COLO668 (cell line): Measurements from ENCODE around the gene DNAJC1.

ENCODE experiments used
- DNase-seq: peaks from one replicate; lab custom pipeline; 2025; ENCODE audit not compliant: unreplicated experiment; lab: John Stamatoyannopoulos, UW

Gene DNAJC1

DNA sequence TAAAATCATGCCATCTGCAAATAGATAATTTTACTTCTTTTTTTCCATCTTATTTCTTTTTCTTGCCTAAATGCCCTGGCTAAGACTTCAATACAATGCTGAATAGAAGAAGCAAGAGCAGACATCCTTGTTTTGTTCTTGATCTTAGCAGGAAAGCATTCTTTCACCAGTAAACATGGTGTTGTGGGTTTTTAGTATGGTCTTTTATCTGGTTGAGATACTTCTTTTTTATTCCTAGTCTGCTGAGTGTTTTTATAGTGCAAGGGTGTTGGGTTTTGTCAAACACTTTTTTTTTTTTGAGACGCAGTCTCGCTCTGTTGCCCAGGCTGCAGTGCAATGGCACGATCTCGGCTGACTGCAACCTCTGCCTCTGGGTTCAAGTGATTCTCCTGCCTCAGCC lies 232.3 kb downstream of the DNAJC1 start:
- no peak for DNase-seq

DNA sequence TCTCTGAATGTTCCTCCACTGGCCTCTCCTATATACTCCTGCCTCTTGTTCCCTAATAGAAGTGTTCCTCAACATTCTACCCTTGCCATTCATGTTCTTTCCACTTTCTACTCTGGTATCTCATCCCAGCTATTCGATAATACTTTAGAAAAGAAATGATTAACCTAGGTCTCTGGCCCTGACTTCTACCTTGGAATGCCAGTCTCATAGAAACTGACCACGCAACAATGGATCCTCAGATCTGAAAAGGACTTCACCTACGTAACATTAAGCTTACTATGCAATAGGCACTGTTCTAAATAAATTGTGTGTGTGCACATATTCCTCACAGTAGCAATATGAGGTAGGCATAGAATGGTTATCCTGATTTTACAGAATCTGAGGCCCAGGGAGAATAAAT lies 234.5 kb downstream of the DNAJC1 start:
- no peak for DNase-seq

DNA sequence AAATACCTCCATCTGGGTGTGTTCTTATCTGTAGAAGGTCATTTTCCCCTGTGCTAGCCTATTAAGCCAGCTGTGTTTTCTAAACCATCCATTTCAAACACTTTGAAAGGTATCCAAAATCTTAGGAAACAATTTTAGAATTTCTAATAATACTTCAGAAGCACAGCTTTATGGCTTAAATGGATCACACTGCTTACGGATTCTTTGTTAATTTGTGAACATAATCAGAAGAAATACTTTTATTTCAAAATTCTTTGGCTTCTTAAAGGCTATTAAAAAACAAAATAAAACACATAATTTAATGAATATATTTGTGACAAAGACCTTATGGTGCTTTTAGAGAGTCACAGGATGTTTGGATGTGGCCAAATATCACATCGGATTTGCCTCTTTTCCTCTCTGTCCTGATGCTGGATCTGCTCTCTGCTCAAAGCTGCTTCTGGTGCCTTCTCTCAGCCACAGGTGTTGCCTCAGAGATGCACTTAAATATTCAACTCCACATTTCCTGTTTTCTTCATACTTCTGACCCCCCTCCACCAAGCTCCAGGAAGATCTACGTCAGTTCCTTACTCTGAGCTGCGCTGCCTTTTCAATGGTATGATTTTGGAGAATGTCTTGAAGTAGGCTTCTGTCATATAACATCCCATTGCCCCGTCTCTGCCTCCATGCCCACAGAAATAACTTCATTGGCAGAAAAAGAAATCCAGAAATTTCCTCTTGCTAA lies 238.9 kb downstream of the DNAJC1 start:
- no peak for DNase-seq

DNA sequence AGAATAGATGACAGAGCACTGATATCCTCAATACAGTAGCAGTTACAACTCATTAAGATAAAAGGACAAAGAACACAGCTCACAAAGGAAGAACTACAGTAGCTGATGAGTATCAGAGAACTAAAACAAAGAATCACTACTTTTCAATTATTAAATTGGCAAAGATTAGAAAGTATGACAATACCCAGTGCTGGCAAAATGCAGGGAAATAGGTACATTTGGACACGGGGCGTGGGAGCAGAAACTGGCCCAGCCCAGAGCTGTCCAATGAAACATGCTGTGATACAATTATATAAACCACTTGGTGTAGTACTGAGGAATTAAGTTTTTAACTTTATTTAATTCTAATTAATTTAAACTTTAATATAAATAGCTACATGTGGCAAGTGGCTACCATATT lies 243.2 kb downstream of the DNAJC1 start:
- no peak for DNase-seq

DNA sequence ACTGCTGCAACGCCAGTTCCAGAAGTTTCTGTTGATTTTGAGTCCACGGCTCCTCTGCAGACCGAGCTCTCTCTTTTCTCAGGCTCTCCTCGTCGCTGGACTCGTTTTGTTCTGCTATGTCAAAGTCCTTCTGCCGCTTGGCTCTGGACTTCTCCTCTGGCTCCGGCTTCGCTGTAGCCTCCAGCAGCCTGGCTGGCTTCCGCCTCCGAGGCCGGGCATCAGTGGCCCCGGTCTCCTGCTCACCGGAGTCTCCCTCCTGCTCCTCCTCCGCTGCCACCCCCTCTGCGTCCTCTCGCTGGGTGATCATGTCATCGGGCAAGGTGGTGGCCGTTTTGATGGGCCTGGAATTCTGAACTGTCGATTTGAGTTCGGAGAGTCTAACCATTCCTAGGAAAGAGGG lies 244.3 kb downstream of the DNAJC1 start:
- DNase-seq: no peak

DNA sequence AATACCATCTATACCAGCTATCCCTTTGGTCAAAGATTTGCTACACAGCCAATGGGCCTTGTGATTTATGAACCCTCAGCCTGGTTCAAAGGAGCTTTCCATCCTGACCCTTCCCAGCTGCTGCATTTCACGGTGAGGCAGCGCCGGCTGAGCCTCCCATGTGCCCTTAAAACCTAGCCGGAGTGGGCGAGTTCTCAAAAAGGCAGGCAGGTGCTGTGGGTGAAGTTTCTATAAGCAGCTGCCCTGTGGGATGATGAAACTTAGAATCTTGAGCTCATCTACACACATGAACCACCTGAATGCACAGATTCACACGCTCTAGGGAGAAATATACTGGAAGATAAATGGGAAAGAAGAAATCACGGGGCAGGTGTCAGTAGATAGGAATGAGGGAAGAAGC lies 244.8 kb downstream of the DNAJC1 start:
- no peak for DNase-seq

DNA sequence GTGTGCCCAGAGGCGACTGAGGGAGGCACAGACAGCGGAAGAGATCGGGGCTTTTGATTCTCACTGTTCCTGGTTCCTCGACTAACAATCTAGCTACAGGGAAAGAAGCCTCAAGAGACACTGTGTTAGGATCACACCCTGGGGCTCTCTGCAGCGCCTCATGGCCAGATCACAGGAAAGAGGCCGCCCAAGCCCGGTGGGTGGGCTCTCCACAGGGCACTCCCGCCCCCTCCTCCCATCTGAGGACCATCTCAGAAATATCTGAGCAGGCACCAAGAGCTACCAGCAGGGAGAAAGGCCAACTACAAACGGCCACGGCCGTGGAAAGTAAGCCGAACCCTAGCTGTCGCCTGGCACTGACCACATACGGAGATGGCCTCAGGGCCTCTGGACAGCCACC lies 245.3 kb downstream of the DNAJC1 start:
- no peak for DNase-seq

DNA sequence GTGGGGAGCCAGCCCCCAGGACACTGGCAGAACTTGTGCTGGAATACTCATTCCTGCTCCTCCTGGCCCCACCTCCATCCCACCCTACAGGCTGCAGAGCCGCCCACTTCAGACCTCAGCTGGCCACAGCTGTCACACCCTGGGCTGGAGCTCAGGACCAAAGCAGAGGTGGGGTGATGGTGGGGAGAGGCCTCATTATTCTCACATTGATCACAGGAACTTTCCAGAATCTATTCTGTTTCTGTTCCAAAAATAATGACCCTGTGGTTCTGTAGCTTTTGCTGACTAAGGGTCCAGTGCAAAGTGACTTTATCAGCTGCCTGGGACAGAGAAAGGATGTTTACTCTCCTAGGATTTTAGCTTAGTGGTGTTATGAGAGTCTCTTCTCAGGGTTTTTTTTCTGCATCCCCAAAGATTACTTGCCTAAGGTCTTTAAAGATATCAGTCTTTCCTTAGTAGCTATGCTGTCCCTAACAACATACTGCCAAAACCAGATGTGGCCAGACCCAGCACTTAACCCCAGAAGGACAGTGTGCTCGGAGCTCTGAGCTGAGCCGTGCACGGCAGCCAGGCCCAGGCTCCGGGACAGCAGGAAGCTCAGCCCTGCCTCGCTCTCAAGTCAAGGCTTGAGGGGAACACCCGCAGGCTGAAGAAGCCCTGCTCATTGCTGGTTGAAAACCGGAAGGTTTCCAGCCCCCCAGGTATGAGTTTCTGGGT lies 246.2 kb downstream of the DNAJC1 start:
- no peak for DNase-seq

DNA sequence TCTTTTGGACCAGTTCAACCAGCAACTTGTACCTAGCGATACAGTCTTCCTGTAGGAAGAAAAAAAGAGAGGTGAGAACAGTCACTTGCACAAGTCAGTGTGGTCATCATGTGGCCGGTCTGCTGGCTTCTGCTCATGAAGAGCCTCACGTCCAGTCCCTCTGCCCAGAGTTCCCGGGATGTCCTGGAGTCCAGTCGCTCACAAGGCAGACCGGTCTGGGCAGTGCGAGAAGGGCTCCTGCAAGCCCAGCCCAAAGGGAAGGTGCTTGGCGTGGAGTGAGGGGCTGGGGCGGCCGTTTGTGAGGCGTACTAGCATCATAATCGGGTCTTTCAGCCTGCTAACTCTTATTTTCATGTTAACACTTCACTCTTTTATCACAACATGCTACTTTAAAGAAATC lies 246.8 kb downstream of the DNAJC1 start:
- DNase-seq: no peak

DNA sequence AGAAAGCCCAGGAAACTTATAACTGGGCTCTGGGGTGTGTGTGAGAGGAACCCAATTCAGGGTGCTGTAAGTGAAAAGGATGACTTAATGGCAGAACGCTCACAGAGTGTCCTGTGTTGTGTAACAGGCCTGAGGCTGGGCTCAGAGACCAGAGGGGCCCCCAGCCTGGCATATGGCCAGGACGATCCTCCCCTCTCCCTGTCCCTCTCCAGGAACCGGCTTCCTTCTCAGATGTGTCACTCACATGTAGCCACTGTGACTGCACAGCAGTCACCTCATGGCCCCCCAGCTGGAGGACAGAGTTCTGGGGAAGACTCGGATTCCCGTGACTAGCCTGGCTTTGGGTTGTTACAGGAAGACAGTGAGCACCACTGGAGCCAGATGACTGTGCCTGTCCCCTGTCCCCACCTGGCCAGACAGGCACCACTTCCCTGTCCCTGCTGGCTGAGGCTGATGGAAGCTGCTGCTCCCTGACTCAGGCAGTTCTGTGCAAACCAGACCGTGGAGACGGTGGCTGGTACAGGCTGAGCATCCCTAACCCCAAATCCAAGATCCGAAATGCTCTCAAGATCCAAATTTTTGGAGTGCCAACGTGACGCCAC lies 249.0 kb downstream of the DNAJC1 start:
- no peak for DNase-seq

DNA sequence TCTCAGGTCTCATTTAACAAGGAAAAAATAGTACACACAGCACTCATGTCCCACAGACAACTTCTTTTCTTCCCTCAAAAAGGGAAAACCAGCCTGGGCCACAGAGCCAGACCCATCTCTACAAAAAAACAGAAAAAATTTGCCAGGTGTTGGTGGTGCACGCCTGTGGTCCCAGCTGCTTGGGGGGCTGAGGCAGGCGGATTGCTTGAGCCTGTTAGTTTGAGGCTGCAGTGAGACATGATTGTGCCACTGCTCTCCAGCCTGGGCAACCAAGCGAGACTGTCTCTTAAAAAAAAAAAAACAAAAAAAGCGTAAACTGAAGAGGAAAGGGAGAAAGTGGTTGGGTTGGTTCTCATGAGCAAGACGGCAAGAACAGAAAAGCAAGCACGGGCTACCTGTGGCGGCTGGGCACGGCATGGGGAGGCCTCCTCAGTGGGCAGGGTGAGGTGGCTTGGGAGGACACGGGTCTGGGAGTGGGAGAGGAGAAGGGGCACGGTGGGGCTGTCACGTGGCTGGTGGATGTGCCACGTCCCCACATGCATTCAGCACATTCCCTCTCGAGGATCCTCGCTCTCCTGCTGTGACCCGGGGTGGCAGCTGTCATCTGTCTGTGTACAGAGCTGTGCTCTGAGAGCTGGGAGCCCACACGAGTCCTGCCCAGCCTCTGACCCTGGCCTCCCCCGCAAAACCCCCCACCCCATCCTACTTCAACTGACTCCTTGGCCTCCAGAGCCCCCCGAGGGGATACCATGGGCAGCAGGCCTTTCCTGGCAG lies 249.8 kb downstream of the DNAJC1 start:
- no peak for DNase-seq

DNA sequence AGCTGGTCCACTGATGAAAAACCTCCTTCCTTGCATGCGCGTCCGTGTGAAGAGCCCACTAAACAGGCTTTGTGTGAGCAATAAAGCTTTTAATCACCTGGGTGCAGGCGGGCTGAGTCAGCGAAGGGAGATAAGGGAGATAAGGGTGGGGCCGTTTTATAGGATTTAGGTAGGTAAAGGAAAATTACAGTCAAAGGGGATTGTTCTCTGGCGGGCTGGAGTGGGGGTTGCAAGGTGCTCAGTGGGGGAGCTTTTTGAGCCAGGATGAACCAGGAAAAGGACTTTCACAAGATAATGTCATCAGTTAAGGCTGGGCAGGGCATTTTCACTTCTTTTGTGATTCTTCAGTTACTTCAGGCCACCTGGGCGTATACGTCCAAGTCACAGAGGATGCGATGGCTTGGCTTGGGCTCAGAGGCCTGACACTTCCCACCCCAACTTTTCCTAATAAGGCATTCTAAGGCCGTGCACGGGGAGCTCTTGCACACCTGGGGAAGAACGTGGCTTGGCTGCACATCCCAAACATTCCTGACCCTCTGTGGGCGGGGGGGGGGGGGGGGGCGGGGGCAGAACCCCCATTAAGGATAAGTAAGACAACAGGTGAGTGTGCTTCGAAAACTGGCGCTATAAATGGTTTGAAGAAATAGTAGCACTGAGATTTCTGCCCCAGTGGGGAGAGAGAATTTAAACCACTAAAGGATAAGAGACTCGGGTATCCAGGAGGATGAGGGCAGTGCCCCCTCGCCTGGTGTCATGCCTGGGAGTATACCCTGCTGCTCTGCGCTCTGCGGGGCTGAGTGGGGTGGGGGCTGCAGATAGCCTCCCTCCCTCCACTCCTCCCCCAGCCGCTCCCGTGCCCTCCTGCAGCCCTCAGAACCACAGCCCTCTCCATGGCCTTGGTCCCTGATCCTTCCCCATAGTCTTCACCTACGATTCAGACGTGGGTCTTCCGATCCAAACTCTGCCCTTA lies 251.9 kb downstream of the DNAJC1 start:
- no peak for DNase-seq

DNA sequence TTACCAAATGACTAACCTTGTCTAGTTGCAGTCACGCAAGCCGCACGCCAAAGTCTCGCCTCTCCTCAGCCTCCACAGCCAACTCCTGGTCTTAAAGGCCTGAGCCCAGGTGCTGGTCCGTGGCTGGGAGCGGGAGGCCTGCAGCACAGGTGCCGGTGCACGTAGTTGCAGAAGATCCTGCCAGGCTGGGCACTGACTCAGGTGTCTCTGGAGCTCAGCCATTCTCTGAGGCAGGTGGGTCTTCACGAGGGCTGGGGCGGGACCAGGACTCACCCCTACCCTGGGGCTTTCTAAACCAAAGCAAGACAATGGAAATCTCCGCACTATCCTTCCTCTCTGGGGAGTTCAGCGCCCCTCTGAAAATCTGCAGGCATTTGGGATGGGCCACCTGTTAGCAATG lies 253.1 kb downstream of the DNAJC1 start:
- no peak for DNase-seq

DNA sequence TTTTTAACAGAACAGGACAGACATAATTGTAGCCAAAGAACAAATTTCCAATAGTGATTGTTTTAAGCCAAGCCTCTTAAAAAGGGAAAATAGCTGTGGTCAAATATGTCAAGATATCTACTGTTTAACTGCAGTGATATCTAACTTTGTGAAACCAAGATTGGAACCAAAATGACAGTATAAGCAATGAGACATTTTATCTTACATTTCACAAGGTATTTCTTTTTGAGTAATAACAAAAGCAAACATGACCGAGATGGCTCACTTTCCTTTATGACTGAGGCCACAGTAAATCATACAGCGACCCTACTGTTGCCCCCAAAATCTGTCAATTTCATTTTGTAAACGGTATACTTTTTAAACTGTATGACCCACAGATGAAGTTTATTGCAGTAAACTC lies 253.7 kb downstream of the DNAJC1 start:
- no peak for DNase-seq

DNA sequence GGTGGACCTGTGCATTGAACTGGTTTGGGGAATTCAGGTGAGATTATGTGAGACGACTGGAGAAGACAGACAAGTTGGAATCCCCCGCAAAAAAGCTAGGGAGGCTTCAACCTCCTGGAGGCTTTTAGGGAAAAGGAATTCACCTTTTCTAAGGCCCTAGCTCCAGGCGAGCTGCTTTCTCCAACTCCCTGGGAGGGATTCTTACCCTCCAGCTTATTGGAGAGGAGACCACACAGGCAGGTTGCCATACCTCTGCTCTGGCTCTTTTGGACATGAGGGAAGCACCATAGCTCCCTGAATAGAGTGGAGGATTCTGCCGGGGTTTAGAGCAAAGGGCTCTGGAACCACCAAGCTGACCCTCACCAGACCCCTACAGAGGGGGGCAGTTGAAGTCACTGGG lies 255.7 kb downstream of the DNAJC1 start:
- no peak for DNase-seq

DNA sequence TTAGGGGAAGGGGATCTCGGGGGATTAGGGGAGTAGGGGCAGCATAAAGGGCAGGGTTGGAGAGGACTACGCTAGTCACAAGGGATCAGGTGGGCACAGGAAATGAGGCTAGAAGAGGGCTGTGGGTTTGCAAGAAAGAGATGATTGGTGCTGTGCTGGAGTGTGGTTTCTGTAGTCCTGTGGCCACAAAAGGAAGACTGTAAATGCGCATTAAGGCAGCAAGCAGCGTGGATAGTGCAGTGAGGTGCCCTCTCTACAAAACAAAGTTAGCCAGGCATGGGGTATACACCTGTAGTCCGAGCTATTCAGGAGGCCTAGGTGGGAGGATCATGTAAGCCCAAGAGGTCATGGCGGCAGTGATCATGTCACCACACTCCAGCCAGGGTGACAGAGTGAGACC lies 257.4 kb downstream of the DNAJC1 start:
- DNase-seq: no peak

DNA sequence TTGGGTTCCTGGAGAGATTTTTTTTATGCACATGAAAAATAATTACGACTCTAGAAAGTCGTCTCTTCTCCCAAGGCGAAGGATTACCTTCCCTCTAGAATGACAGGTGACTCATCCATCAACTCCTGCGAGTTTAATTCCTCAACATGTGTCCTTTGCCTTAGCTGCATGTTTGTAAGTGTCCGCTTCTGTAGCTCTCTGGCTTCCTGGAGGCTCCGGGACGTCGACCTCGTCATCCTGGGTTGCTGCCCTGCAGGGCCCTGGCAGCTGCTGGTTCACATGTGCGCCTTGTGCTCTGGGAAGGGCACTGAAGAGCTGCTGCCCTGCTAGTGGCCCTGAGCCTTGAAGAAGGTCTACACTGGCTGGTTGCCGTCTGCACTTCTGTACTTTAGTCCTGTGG lies 259.3 kb downstream of the DNAJC1 start:
- DNase-seq: no peak

DNA sequence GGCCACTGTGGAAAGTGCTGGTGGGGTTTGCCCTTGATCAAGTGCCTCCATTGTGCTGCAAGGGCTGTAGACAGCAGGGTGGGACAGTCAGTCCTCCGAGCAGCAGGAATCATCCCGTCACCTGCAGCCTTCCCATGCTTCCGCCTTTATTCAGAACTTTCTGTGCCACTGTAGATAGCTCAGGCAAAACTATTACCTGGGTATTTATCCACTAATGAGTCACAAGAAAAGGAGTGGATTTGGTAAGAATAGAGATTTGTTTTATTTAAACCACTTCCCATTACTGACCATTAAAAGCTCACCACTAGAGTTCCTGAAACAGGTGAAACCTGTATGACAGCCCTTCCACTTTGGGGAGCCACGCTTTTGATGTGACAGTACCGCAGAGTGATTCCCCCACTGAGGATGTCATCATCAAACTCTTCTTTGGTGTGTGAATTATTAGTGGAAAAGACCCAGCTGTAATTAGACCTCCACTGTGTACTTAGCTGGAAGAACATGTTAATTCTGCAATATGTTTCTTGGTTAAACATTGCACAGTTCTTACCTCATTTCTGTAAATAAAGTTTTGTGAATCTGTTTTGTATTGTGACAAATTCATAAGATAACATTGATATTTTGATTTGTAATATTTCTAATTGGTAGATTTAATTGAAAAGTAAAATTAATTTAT lies 260.7 kb downstream of the DNAJC1 start:
- DNase-seq: no peak

DNA sequence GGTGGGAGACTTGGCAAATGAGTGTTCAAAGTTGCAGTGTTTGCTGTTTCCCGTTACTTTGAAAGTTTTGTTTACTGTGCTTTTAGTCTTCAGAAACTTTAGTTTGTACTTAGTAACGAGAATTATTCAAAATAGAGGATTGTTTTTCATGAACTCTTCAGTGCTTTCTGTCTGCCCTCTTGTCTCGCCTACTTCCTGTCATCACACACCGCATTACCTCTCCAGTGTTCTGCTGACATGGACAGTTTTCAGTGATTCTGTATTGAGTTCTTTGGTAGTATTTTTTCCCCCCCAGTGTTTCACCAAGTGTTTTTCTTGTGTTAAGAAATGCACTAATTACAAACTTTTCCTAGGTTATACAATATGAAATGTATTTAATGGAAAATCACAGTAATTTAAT lies 262.5 kb downstream of the DNAJC1 start:
- no peak for DNase-seq

DNA sequence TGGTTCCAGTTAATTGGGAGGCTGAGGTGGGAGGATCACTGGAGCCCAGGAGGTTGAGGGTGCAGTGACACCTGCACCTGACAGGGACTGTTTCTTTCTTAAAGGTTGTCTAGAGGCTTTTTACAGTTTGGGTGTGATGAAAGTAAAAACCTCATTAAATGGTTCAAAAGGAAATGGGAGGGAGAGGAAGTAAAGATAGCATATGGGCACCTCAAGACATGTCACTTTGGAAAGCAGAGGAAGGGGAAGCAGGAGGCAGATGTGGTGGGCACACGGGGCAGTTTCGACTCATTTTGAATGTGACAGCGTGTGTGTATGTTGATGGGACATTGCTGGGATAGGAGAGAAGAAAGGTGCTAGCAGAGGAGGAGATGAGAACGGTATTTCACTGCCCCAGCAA lies 266.4 kb downstream of the DNAJC1 start:
- no peak for DNase-seq
